Fibroblast of lung (primary cell): ENCODE results near the gene KCNMA1.

Experiments
- EZH2 ChIP-seq: IDR thresholded peaks from 2 replicates; pipeline ENCODE4 v1.5.1; 2012; ENCODE audit warnings: low read length, control low read depth, mild to moderate bottlenecking; ENCODE audit errors: missing control alignments
- TF ChIP-seq, protein P1 (sequence below), 2 donors: IDR thresholded peaks in 1 of 2; conservative IDR thresholded peaks in 1 of 2; 1 replicate in 1 of 2; 2 replicates in 1 of 2; pipeline ENCODE4 v1.5.1; 2011 to 2012; ENCODE audit warnings: low read length in 2 of 2, control low read depth in 1 of 2, inconsistent platforms in 1 of 2, low read depth in 1 of 2, mild to moderate bottlenecking in 1 of 2

DNA sequence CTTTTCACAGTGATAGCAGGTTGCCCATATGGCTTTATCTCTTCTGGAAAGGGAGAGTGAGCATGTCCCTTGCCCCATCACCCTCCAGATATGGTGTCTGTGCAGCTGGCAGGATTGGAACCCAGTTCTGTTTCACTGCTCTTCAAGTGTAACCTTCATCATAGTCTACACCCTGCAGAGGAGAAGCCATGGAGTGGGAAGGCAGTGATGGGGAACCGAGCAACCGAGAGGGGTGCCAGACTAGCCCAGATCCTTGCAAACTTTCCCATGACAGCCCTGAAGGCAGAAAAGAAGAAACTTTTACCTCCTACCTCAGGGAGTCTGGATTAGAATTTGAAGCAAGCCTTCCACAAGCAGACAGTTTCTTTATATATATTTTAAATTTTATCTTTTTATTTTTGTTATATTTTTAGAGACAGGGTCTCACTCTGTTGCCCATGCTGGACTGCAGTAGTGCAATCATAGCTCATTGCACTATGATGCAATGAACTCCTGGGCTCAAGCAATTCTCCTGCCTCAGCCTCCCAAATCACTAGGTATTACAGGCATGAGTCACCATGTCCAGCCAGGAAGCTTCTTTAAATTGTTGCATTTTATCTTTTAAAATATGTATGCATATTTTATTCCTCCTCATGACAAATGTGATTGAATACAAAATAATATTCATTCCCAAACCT, 133.3 kb downstream of the KCNMA1 start:
- no peak for TF ChIP-seq EZH2
- TF ChIP-seq, protein P1, sequence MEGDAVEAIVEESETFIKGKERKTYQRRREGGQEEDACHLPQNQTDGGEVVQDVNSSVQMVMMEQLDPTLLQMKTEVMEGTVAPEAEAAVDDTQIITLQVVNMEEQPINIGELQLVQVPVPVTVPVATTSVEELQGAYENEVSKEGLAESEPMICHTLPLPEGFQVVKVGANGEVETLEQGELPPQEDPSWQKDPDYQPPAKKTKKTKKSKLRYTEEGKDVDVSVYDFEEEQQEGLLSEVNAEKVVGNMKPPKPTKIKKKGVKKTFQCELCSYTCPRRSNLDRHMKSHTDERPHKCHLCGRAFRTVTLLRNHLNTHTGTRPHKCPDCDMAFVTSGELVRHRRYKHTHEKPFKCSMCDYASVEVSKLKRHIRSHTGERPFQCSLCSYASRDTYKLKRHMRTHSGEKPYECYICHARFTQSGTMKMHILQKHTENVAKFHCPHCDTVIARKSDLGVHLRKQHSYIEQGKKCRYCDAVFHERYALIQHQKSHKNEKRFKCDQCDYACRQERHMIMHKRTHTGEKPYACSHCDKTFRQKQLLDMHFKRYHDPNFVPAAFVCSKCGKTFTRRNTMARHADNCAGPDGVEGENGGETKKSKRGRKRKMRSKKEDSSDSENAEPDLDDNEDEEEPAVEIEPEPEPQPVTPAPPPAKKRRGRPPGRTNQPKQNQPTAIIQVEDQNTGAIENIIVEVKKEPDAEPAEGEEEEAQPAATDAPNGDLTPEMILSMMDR (conservative IDR thresholded peaks at IDR 0.05 in 1 of 2, IDR thresholded peaks at IDR 0.05 in 1 of 2; ENCODE audit: low read depth in 1 of 2, low read length in 2 of 2), result no peak
